Glutamatergic neuron (in vitro differentiated cells): ENCODE results near the gene NRCAM. TPM values are rescaled to one million over a fixed set of nuclear protein-coding genes. Genes with fewer than 3 reads are reported as not detected.

Experiments used
- DNase-seq: peaks from one replicate; pipeline ENCODE4 v3.0.0; 2022
- H3K27ac Mint-ChIP-seq: one replicate; pipeline ENCODE4 v1.8.0; 2020; ENCODE audit warnings: mild to moderate bottlenecking, mixed read lengths, inconsistent platforms; ENCODE audit not compliant: unreplicated experiment
- H3K27me3 Mint-ChIP-seq: one replicate; pipeline ENCODE4 v1.8.0; 2020; ENCODE audit warnings: mild to moderate bottlenecking, moderate library complexity, mixed read lengths, inconsistent platforms; ENCODE audit not compliant: unreplicated experiment
- H3K36me3 Mint-ChIP-seq: one replicate; pipeline ENCODE4 v1.8.0; 2020; ENCODE audit warnings: mild to moderate bottlenecking, mixed read lengths, inconsistent platforms; ENCODE audit not compliant: unreplicated experiment
- H3K4me1 Mint-ChIP-seq: one replicate; pipeline ENCODE4 v1.8.0; 2020; ENCODE audit warnings: mild to moderate bottlenecking, low read depth, mixed read lengths, inconsistent platforms; ENCODE audit not compliant: unreplicated experiment
- H3K4me3 Mint-ChIP-seq: one replicate; pipeline ENCODE4 v1.8.0; 2020; ENCODE audit warnings: mild to moderate bottlenecking, mixed read lengths, inconsistent platforms; ENCODE audit not compliant: unreplicated experiment
- H3K9me3 Mint-ChIP-seq: one replicate; pipeline ENCODE4 v1.8.0; 2020; ENCODE audit warnings: mild to moderate bottlenecking, moderate library complexity, mixed read lengths, inconsistent platforms; ENCODE audit not compliant: unreplicated experiment
- total RNA-seq: library from RNA; stranded (reverse); fragmentation: NEBNext Ultra II Directional; extraction: Animal tissue kit (Norgen Biotek cat#: 25700); gene quantifications from one replicate; pipeline ENCODE4 v1.2.1, GENCODE V29; 2021; ENCODE audit not compliant: unreplicated experiment
- TF ChIP-seq, protein P1 (sequence below): fragments of 200-600 bp; sonication (generic); IDR thresholded peaks from one replicate; pipeline ENCODE4 v1.5.0; 2021; ENCODE audit not compliant: partially characterized antibody, unreplicated experiment

Gene NRCAM
- total RNA-seq, 1 donor from 2014 or later, result 120 TPM

DNA sequence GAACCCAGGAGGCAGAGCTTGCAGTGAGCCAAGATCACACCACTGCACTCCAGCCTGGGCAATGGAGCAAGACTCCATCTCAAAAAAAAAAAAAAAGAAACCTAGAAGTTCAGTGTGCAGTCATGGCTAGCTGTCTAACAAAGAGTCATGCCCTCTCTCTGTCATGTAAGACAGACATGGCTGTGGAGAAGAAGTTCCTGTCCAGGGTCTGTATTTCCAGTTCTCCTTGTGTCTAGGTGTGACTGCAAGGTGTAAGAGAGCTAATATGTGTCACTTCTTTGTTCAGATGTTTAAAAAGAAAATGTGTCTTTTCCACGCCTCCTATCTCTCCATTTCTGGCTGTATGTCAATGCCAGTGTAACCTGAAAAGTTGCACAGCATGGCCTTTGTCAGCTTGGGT, 139.5 kb downstream of the NRCAM start:
- H3K9me3 Mint-ChIP-seq, result no peaks in the 10 kb centered on the region
- TF ChIP-seq, protein P1, sequence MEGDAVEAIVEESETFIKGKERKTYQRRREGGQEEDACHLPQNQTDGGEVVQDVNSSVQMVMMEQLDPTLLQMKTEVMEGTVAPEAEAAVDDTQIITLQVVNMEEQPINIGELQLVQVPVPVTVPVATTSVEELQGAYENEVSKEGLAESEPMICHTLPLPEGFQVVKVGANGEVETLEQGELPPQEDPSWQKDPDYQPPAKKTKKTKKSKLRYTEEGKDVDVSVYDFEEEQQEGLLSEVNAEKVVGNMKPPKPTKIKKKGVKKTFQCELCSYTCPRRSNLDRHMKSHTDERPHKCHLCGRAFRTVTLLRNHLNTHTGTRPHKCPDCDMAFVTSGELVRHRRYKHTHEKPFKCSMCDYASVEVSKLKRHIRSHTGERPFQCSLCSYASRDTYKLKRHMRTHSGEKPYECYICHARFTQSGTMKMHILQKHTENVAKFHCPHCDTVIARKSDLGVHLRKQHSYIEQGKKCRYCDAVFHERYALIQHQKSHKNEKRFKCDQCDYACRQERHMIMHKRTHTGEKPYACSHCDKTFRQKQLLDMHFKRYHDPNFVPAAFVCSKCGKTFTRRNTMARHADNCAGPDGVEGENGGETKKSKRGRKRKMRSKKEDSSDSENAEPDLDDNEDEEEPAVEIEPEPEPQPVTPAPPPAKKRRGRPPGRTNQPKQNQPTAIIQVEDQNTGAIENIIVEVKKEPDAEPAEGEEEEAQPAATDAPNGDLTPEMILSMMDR, result no peak
- no peak for DNase-seq
- no peaks in the 10 kb centered on the region for H3K27me3 Mint-ChIP-seq
- no peak overlapping the region for H3K27ac Mint-ChIP-seq
- H3K4me3 Mint-ChIP-seq, result no peak overlapping the region
- no peaks in the 10 kb centered on the region for H3K4me1 Mint-ChIP-seq
- H3K36me3 Mint-ChIP-seq, result no peaks in the 10 kb centered on the region

DNA sequence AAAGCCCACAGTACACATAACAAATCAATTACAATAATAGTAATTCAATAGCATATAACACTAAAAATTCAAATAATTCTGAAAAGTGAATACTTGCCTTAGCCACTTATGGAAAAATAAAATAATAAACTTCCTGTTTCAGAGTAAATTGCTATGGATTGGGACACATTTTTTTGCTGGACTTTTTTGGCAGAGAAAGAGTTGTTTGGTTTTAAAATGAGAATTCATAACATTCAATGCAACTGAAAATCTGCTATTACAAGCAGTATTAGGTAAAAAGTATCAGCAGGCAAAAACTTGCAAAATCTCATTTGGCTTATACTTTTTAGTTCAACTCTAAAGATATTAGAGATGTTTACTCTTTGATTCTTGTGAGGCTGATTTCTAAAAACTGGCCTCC, 141.7 kb downstream of the NRCAM start:
- H3K9me3 Mint-ChIP-seq, result no peaks in the 10 kb centered on the region
- DNase-seq, result no peak
- no peak overlapping the region for H3K27ac Mint-ChIP-seq
- peaks cover 2% of the 10 kb centered on the region for H3K4me1 Mint-ChIP-seq
- H3K36me3 Mint-ChIP-seq, result no peaks in the 10 kb centered on the region
- TF ChIP-seq, protein P1, result no peak
- no peaks in the 10 kb centered on the region for H3K27me3 Mint-ChIP-seq
- no peak overlapping the region for H3K4me3 Mint-ChIP-seq

DNA sequence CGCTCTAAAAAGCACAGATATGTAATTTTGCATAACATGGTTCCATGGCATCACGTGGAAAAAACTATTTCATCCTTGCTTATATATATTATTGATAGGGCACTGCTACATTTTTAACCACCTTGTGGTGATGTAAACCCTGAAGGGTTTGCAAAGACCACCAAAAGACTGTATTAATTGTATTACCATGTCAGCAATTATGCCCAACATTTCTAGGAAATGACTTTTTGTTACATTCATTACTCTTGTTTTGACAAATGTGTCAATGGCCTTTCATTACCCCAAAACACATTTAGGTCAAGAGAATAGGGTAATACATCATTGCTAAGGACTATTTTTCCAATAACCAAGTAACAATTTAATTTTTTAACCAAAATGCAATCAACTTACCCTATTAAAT, 142.2 kb downstream of the NRCAM start:
- no peaks in the 10 kb centered on the region for H3K27me3 Mint-ChIP-seq
- peaks cover 2% of the 10 kb centered on the region for H3K4me1 Mint-ChIP-seq
- TF ChIP-seq, protein P1, result no peak
- H3K27ac Mint-ChIP-seq, result no peak overlapping the region
- H3K9me3 Mint-ChIP-seq, result no peaks in the 10 kb centered on the region
- H3K4me3 Mint-ChIP-seq, result no peak overlapping the region
- no peak for DNase-seq
- no peaks in the 10 kb centered on the region for H3K36me3 Mint-ChIP-seq

DNA sequence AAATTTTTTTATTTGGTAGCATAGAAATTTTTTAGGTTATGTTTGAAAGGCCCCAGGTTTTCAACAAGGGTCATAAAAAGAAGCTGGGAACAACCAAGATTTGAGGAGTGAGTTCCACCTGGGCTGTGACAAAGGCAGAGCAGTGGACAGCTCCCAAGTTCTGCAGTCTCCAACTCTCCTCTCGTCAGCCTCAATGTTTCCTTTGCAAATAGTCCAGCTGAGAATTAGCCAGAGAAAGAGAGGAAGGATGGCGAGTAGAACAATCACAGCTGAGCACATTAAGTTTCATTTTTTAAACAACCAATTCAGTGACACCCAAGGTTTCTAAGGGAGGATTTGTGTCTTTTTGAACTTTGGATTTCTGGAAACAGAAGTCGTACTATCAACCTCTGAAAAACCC, 143.2 kb downstream of the NRCAM start:
- no peaks in the 10 kb centered on the region for H3K9me3 Mint-ChIP-seq
- H3K4me3 Mint-ChIP-seq, result no peak overlapping the region
- no peak overlapping the region for H3K27ac Mint-ChIP-seq

GRCh38 chr7:108311446-108312168, 144.6 kb downstream of the NRCAM start:
- DNase-seq, result no peak
- no peak overlapping the region for H3K27ac Mint-ChIP-seq
- H3K9me3 Mint-ChIP-seq, result no peaks in the 10 kb centered on the region
- H3K4me3 Mint-ChIP-seq, result no peak overlapping the region
- peaks cover 21% of the 10 kb centered on the region for H3K4me1 Mint-ChIP-seq
- TF ChIP-seq, protein P1, result no peak
- H3K36me3 Mint-ChIP-seq, result no peaks in the 10 kb centered on the region
- no peaks in the 10 kb centered on the region for H3K27me3 Mint-ChIP-seq

More for the DNA sequence above, 143.2 kb downstream of the NRCAM start:
- Mint-ChIP-seq H3K36me3 (no peaks in the 10 kb centered on the region), H3K4me1 (peaks cover 12% of the 10 kb centered on the region), H3K27me3 (no peaks in the 10 kb centered on the region)
- TF ChIP-seq, protein P1, result no peak
- no peak for DNase-seq
